HG02610 (cell line): ENCODE measurements around the gene EPX.

Experiments used
- ATAC-seq: cut with Tn5 transposase; IDR thresholded peaks from one replicate; pipeline ENCODE4 v1.9.1; 2021; ENCODE audit warnings: mild to moderate bottlenecking, moderate library complexity; ENCODE audit not compliant: unreplicated experiment

Gene EPX

DNA sequence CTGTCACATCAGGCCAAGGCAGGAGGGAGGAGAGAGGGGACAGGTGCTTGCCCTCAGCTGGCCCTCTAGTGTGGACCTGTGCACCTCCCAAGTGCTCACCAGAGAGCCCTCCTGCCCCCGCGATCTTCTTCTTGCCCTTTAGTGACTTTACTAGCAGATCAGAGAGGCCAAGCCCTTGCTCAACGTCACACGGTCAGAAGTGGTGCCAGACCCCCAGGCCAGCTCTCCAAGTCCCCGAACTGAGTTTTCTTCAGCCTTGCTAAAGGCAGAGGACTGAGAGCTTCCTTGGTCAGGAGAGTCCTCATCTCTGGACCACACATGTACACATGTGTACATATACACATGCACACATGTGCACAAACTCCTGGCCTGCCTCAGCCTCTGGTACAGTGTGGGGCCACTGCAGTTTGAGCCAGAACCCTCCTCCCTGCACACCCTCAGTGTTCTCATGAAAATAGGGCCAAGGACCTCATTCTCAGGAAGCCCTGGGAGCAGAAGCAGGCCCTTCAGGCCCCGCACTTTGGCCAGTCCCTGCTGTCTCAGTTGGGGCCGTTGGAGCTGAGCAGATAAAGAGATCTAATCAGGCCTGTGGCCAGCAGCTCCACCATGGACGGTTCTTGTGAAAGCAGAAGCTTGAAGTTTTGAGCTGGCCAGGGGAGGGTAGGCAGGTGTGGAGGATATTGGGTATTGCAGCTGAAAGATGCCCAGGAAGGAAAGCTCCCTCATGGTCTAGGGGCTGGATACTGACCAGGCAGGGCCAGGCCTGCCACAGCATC, 7.4 kb upstream of the EPX start:
- no peak for ATAC-seq

DNA sequence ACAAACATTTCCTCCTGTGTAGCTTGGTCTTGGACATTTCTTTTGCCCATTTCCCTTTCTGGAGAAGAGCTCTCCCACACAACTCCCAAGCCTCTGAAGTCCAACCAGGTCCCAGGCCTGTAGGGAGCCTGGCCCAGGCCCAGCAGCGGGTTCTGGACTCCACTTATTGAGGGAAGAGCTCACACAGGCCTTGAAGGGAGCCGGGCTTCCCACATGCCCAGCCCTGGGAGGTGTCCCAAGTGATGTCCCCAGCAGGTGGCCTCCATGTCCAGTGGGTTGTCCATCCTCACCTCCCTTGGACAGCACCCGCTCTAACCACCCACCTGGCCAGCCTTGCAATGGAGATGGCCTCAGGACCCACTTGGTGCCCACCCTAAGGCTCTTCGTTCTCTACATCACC, 5.9 kb upstream of the EPX start:
- no peak for ATAC-seq

DNA sequence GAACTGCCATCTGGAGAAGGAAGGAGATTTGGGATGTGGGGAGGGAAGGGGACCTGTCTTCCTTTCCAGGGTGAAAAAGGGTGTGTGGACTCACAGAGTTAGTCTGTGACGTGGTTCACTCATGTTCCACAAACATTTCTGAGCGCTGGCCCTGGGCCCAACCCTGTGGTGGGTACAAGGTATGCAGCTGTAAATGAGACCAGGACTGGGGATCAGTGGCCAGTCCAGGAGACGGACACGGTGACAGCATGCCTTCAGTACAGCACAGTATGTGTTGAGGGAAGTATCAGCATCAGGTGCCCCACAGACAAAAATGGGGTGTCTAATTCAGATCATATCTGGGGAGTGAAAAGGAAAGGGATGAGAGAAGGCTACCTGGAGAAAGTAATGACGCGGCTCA, 5.5 kb upstream of the EPX start:
- no peak for ATAC-seq

DNA sequence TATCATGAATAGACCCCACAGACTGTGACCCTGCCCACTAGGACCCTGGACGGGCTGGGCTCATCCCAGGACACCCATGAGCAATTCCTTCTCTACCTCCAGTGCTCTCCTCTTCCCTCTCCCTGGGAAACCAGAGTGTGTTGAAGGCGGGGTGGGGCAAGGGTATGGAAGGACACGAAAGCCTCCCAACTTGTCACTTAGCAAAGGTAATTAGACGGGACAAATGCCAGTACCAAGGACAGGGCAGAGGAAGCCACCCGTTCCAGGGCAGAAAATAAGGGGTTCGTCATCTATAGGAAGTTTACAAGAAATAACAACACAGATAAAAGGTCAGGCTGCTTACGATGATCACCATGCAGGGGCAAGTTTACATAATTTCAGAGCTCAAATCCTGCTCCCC, 4.9 kb upstream of the EPX start:
- ATAC-seq = no peak

DNA sequence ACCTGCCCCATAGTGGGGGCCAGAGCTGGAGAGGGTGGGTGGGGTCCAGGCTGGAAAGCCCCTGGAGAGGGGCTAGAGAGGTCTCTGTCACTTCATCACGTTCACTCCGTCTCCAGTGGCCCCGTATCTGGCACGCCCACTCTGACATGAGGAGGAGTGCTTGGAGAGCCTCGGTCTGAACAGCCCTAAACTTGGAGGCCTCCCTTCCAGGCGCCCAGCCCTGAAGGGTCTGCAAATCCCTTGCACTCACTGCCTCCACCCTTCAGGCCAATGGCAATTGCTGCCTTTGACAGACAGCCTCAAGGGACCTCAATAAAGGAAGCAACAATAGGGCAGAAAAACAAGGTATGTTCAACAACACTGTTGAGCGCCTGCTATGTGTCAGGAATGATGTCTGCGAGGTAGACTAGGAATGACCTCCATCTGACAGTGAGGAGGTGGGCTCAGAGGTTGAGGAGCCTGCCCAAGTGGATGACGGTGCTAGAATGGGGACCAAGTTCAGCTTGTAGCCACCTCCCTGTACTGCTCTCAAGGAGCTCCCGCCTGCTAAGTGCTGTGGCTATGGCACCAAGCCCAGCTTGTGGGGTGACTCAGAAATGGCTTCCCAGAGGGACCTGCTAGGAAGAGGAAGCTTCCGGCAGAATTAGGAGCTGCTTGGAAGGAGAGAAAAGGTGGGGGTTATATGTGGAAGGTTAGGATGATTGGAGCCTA, 2.9 kb upstream of the EPX start:
- ATAC-seq = no peak

DNA sequence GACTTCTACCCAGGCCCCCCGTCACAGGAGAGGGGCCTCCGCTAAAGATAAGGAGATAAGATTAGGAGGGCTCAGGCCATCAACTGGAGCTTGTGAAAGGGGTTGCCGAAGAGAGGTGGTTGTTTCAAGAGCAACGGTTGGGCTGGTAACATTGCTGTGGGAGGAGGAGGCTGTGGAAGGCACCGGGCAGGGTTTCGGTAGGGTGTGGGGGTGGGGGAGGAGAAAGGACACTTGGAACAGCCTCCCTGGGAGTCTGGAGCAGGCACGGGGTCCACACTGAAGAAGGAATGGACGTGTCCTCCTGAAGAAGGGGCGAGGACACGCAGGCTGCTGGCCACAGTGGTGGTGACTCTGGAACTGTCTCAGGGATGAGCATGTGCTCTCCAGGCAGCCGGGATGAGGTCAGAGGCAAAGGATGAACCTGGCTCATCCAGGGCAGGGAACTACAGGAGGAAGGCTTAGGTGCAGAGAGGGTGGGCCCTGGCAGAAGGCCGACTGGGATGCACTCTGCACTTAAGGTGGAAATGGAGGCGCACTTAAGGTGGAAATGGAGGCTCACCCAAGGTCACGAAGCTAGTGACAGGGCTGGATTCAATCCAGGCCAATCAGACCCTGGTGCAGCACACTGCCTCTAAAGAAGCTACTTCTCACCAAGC, 1.2 kb upstream of the EPX start:
- ATAC-seq = no peak

DNA sequence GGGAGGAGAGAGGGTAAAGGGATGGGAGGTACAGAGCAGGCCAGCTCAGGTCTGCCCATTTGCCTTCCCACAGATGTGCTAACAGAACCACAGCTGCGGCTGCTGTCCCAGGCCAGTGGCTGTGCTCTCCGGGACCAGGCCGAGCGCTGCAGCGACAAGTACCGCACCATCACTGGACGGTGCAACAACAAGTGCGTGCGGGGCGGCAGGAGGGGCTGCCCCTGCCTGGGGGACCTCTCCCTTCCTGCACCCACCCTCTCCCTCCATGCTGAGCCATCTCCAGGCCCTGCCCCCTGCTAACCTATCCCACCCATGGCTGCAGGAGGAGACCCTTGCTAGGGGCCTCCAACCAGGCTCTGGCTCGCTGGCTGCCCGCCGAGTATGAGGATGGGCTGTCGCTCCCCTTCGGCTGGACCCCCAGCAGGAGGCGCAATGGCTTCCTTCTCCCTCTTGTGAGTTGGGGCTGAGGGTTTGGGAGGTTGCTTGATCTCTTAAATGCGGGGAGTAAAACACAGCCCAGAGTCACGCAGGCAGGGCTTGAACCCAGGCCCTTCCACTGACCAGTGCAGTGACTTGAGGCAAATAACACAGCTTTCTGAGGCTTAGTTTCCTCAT, 1.2 kb downstream of the EPX start:
- no peak for ATAC-seq

DNA sequence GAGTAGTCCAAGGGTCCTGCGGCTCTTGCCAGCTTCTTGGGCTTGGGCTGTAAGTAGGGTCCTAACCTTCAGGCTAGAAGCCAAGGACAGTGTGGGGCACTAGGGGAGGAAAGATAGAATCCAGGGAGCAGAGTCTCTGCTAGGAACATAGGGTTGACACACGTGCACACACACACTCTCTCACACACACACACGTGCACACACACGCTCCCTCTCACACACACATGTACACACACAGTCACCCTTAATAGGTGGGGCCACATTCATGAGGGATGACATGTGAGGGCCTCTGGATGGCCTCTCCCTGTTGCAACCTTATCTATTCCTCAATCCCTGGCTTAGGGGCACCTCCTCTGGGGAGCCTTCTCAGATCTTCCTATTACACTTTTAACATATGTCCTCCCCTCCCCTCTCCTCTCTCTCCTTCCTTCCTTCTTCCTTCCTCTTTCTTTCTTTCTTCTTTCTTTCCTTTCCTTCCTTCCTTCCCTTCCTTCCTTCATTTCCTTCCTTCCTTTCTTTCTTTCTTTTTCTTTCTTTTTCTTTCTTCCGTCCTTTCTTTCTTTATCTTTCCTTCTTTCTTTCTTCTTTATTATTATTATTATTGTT, 3.1 kb downstream of the EPX start:
- ATAC-seq = no peak

DNA sequence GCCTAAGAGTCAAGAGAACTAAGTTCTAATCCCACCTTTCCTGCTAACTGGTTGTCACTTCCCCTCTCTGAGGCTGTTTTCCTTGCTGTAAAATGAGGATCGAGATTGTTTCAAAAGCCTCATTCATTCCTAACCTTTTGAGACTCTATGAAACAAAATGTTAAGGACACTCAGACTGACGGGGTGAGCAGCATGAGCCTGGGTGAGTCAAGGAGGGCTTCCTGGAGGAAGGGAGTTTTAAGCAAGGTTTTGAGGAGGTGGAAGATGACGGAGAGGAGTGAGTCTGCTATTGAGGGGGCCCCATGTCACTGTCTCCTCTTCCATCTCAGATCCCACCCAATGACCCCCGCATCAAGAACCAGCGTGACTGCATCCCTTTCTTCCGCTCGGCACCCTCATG, 4.1 kb downstream of the EPX start:
- no peak for ATAC-seq

DNA sequence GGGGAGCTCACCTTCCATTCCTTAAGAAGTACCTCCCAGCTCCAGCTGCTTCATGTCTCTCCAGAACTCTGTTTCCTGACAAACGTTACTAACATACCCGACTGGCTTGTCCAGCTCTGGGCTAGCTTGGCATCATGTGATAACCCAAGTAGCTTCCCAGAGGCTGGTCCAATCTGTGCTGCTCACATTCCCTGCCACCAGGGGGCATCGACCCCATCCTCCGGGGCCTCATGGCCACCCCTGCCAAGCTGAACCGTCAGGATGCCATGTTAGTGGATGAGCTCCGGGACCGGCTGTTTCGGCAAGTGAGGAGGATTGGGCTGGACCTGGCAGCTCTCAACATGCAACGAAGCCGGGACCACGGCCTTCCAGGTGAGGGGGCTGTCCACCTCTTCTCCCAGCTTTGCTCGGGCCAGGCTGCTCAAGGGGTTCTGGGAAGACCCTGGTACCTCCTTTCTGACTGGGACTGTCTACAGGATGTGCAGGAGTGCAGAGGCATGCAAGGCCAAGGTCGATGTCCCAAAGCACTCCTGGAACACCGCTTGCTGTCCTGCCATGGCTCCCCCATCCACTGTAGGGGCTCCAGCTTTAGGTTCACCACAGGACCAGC, 7.6 kb downstream of the EPX start:
- no peak for ATAC-seq

DNA sequence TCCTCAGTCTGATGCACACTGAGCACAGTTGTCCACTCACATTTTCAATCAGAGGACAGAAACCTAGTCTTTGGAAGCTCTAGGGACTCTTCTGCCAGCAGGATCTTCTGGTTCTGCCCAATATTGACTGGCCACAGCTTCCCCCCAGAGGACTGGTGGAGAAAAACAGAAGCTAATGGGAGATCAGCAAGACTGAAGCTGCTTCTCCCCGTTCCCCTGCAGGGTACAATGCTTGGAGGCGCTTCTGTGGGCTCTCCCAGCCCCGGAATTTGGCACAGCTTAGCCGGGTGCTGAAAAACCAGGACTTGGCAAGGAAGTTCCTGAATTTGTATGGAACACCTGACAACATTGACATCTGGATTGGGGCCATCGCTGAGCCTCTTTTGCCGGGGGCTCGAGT, 10.3 kb downstream of the EPX start:
- no peak for ATAC-seq

DNA sequence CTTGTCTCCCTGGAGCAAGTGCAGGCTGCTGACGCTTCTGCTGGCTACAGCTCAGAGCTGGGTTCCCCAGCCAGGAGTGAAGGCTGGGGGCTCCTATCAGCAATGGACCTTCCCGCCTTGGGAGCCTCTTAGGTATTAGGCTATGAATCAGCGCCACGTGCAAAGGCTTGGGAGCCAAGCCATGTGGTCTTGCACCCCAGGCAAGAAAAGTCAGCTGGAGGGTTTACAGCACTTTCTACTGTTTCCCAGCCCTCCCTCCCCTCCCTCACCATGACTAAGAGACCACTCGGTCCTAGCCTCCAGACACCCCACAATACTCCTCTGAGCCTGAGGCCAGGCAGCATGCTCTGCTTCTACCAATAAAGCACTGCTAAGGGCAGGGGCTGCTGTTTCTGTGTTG, 12.3 kb downstream of the EPX start:
- ATAC-seq = no peak

DNA sequence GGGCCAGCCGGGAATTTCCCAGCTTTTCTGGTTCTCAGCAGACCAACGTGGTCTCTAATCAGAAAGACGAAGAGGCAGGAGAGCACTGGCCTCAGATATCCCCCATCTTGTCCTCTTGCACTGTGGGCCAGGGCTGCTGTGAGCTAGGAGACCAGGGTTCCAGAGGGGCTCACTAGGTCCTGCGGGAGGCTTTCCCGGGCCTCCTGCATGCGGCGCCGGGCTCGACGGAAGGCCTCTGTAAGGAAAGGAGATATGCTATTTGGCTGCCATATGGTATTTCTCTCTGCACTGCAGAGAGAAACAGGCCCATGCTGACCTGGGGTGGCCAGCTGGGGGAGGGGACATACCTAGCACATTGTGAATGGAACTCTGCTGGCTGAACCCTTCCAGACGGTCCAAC, 13.4 kb downstream of the EPX start:
- ATAC-seq = no peak

DNA sequence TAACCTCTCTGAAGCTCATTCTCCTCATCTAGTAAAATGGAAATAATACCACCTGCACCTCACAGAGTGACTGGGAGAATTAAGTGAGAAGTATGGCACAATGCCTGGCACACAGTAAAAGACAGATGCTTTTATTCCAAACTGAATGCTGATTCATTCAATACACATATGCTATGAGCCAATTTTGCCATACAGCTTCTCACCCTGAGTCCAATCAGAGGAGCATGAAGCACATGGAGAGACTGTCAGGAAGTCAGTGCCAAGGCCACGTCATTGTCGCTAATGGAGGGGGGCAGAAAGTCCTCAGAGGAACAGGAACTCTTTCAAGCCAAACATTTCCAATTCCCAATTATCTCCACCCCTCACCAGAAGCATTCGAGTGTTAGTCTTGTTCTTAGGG, 14.9 kb downstream of the EPX start:
- ATAC-seq = no peak

DNA sequence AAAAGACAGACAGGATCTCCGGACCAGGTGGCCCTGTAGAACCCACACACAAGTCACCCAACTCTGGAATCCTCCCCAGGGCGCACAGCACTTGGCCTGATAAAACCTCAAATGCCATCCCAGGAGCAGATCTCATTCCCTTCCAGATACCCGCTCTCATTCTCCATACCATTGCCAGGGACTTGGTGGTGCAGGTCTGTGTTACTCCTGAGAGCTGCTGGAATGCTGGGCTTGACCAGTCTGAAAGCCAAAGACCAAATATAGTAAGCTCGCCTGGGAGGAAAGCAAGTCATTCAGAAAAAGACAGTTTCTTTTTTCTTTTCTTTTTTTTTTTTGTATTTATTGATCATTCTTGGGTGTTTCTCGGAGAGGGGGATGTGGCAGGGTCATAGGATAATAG, 15.8 kb downstream of the EPX start:
- ATAC-seq = no peak

DNA sequence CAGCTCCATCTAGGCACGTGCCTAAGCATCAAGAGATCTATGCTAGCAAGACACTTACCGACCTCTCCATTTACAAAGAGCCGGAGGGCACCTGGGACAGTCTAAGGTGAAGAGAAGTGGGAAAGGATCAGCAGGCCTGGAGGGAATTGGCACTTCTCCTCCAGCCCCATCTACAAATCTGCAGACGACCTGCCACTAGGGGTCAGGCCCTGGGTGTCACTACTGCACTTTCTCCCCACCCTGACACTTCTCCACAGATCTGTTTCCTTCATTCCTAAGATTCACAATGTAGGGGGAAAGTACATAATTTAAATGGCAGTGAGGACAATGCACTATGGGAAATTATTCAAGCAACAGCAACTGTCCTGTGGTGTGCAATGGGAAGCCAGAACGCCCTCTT, 18.4 kb downstream of the EPX start:
- ATAC-seq = no peak

DNA sequence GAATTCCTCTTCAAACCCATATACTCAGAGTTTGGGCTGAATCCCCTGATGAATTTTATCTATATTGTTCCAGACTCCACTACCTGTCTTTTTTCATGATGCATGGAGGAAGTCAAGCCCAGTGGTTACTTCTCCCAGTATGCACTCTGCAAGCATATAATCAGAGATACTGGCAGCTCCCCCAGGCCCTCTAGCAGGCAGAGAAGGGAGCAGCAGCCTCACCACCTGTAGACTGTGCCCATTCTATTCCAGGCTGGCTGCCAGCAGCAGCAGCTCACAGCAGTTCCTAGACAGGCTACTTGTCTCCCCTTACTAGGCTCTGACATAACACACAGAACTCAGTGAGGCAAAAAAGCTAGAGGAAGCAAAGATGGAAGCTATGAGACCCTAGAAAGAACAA, 23.2 kb downstream of the EPX start:
- no peak for ATAC-seq

DNA sequence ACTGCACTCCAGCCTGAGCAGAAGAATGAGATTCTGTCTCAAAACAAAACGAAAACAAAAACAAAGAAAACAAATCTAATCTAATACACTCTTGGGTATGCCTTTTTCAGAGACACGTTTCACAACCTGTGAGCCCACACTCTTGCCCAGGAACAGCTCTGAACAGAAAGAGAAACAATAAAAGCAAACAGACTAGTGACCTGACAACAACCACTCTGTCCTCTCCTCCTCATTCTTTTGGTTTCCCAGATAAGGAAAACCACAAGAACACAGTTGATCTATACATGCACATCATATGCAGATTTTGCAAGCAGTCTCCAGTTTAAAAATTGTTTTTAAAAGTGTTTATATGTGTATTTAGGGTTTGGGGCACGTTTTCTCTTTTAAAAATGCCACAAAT, 25.2 kb downstream of the EPX start:
- ATAC-seq = no peak

DNA sequence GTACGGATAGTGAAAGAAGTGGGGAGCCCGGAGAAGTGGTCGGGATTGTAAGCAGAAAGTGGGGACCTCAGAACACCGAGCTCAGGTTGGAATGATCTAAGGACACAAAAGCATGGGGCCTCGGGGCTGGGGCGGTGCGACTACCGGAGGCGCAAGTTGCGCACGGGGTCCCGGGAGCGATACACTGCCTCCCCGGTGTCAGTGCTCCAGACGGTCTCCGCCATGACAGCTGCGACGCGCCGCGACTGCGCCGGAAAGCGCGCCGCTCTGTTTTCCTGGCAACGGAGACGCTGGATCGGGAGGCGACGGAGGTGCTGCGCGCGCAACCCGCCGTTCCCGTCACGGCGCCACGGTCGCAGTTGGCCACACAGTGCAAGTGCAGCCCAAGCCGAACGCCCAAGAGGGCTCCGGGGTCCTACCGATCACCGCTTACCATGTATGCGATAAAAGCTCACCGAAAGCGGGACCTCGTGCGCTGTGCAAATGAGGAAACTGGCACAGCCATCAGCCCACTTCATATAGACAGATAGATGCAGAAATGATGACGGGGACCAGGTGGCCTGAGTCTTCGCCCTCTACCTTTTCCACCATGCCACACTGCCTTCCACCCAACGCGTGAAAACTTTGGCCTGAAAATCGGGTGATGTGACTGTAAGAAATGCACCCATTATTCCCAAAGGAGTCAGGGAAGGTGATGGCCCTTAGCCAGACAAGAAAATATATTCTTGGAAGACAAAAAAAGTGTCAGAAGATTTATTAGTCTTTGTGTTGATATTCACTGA, 26.7 kb downstream of the EPX start, which contains the start of gene MKS1:
Gene MKS1, minus strand, starts transcription at position 249 of the 782 bp plus-strand sequence. Its CDS starts 25 bp downstream, at position 224.
- peak; percentile 92 for ATAC-seq

DNA sequence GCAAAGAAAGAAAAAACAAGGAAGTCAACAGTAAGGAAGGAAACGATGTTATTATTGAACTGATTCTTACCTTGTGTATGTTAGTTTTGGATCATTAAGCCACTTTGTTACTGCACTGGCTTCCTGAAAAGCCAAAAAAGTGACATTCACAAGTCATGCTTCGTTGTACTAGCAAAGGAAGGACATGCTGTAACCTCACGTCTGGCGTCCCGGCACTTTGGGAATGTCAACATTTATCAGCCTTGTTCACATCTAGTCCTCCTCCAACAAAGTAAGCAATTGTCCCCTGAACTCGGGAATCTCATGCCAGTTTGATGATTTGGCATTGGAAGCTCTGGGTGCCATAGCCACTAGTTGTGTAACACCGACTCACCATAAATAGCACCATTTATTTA, 27.3 kb downstream of the EPX start:
- ATAC-seq = no peak
